ENCODE measurements around the gene PLXDC2.

Gene PLXDC2

DNA sequence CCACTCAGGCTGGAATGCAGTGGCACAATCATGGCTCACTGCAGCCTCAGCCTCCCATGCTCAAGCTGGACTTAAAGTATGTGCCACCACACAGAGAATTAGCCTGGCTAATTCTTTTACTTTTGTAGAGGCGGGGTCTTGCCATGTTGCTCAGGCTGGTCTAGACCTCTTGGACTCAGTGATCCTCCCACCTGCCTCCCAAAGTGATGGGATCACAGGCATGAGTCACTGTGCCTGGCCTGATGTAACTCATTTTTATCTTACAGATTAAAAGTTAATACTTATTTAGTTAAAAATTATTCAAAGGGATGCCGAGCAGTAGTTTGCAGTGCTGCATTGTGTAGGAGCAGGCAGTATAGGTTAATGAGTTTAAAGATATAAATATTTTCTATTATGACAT, 12.6 kb upstream of the PLXDC2 start:
- H3F3A ChIP-seq (ENCODE audit: insufficient read depth, low read length) = no peaks in the 10 kb centered on the region
- H3K9me2 ChIP-seq (ENCODE audit: low read depth, low read length) = 0 out of 2 replicates have a peak, but pooled peaks cover 2% of the 10 kb centered on the region
- no peak overlapping the region for H3K4me3 ChIP-seq (ENCODE audit: low read depth, low read length, poor library complexity, severe bottlenecking)
- H3K27ac ChIP-seq (ENCODE audit: low read depth, low read length, poor library complexity, severe bottlenecking) = no peak overlapping the region
- no peaks in the 10 kb centered on the region for H4K20me1 ChIP-seq (ENCODE audit: insufficient read depth, low read length)
- H3K27me3 ChIP-seq (ENCODE audit: insufficient read depth, low read length) = no peaks in the 10 kb centered on the region
- no peaks in the 10 kb centered on the region for H3K79me2 ChIP-seq (ENCODE audit: insufficient read depth, low read length)
- H3K36me3 ChIP-seq (ENCODE audit: insufficient read depth, low read length) = no peaks in the 10 kb centered on the region
- no peaks in the 10 kb centered on the region for H3K9me3 ChIP-seq (ENCODE audit: low read length)
- no peak overlapping the region for H3K4me2 ChIP-seq (ENCODE audit: low read length)
- TF ChIP-seq EZH2 (IDR thresholded peaks at IDR 0.05; ENCODE audit: borderline replicate concordance, low read length) = no peak
- TF ChIP-seq, protein P1, sequence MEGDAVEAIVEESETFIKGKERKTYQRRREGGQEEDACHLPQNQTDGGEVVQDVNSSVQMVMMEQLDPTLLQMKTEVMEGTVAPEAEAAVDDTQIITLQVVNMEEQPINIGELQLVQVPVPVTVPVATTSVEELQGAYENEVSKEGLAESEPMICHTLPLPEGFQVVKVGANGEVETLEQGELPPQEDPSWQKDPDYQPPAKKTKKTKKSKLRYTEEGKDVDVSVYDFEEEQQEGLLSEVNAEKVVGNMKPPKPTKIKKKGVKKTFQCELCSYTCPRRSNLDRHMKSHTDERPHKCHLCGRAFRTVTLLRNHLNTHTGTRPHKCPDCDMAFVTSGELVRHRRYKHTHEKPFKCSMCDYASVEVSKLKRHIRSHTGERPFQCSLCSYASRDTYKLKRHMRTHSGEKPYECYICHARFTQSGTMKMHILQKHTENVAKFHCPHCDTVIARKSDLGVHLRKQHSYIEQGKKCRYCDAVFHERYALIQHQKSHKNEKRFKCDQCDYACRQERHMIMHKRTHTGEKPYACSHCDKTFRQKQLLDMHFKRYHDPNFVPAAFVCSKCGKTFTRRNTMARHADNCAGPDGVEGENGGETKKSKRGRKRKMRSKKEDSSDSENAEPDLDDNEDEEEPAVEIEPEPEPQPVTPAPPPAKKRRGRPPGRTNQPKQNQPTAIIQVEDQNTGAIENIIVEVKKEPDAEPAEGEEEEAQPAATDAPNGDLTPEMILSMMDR (IDR thresholded peaks at IDR 0.05; ENCODE audit: low read length) = no peak
- no peak overlapping the region for H2AFZ ChIP-seq (ENCODE audit: low read length)
- no peaks in the 10 kb centered on the region for H3K4me1 ChIP-seq (ENCODE audit: insufficient read depth, low read length, severe bottlenecking)
- no peak overlapping the region for H3K9ac ChIP-seq (ENCODE audit: low read length)

DNA sequence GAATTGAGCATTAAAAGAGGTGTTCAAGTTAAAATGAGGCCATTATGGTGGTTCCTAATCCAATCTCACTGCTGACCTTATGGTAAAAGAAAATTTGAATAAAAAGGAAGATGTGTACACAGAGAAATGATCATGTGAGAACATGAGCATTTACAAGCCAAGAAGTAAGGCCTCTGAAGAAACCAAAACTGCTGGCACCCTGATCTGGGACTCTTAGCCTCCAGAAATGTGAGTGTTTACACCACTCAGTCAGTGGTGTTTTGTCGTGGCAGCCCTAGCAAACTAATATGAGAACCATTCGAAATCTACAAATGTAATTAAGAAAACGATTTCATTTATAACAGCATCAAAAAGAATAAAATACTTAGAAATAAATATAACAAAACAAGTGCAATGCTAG, 6.8 kb upstream of the PLXDC2 start:
- no peak overlapping the region for H2AFZ ChIP-seq (ENCODE audit: low read length)
- H3K4me3 ChIP-seq (ENCODE audit: low read depth, low read length, poor library complexity, severe bottlenecking) = no peak overlapping the region
- no peaks in the 10 kb centered on the region for H3K79me2 ChIP-seq (ENCODE audit: insufficient read depth, low read length)
- H3F3A ChIP-seq (ENCODE audit: insufficient read depth, low read length) = no peaks in the 10 kb centered on the region
- H3K9me2 ChIP-seq (ENCODE audit: low read depth, low read length) = 0 out of 2 replicates have a peak, but pooled peaks cover 2% of the 10 kb centered on the region
- H3K4me1 ChIP-seq (ENCODE audit: insufficient read depth, low read length, severe bottlenecking) = no peaks in the 10 kb centered on the region
- no peak overlapping the region for H3K9ac ChIP-seq (ENCODE audit: low read length)
- H3K27me3 ChIP-seq (ENCODE audit: insufficient read depth, low read length) = no peaks in the 10 kb centered on the region
- no peak overlapping the region for H3K27ac ChIP-seq (ENCODE audit: low read depth, low read length, poor library complexity, severe bottlenecking)
- no peaks in the 10 kb centered on the region for H3K9me3 ChIP-seq (ENCODE audit: low read length)
- H4K20me1 ChIP-seq (ENCODE audit: insufficient read depth, low read length) = no peaks in the 10 kb centered on the region
- H3K36me3 ChIP-seq (ENCODE audit: insufficient read depth, low read length) = no peaks in the 10 kb centered on the region
- TF ChIP-seq, protein P1 (IDR thresholded peaks at IDR 0.05; ENCODE audit: low read length) = no peak
- TF ChIP-seq EZH2 (IDR thresholded peaks at IDR 0.05; ENCODE audit: borderline replicate concordance, low read length) = no peak
- H3K4me2 ChIP-seq (ENCODE audit: low read length) = no peak overlapping the region

DNA sequence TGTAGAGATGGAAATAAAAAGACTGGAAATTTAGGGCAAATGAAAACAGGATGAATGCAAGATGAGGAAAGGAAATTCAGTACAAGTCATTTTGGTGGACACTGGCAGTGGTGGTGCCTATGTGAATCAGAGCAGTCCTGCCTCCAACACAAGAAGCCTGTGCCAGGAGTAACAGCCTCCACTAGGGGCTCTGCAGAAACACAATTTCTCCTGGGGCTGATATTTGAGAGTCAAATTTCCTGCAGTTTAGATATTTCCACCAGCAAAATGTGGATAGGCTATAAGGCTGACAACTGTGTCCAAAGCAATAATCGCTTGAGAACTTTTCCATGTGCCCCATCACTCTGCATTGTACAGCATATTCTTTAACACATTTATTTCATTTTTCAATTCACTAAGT, 4.7 kb upstream of the PLXDC2 start:
- no peaks in the 10 kb centered on the region for H3K9me3 ChIP-seq (ENCODE audit: low read length)
- no peak overlapping the region for H3K27ac ChIP-seq (ENCODE audit: low read depth, low read length, poor library complexity, severe bottlenecking)
- no peak overlapping the region for H3K4me2 ChIP-seq (ENCODE audit: low read length)
- no peaks in the 10 kb centered on the region for H3K4me1 ChIP-seq (ENCODE audit: insufficient read depth, low read length, severe bottlenecking)
- H4K20me1 ChIP-seq (ENCODE audit: insufficient read depth, low read length) = no peaks in the 10 kb centered on the region
- H3K4me3 ChIP-seq (ENCODE audit: low read depth, low read length, poor library complexity, severe bottlenecking) = no peak overlapping the region
- no peak overlapping the region for H2AFZ ChIP-seq (ENCODE audit: low read length)
- H3K79me2 ChIP-seq (ENCODE audit: insufficient read depth, low read length) = no peaks in the 10 kb centered on the region
- TF ChIP-seq, protein P1 (IDR thresholded peaks at IDR 0.05; ENCODE audit: low read length) = no peak
- 0 out of 2 replicates have a peak, but pooled peaks cover 2% of the 10 kb centered on the region for H3K9me2 ChIP-seq (ENCODE audit: low read depth, low read length)
- no peak overlapping the region for H3K9ac ChIP-seq (ENCODE audit: low read length)
- no peaks in the 10 kb centered on the region for H3K27me3 ChIP-seq (ENCODE audit: insufficient read depth, low read length)
- H3F3A ChIP-seq (ENCODE audit: insufficient read depth, low read length) = no peaks in the 10 kb centered on the region
- H3K36me3 ChIP-seq (ENCODE audit: insufficient read depth, low read length) = no peaks in the 10 kb centered on the region
